DMS 273 (cell line): ENCODE results near the gene CFAP73.

ENCODE experiments used
- DNase-seq: peaks from one replicate; lab custom pipeline; 2025; ENCODE audit not compliant: unreplicated experiment; lab: John Stamatoyannopoulos, UW

The CFAP73 gene

DNA sequence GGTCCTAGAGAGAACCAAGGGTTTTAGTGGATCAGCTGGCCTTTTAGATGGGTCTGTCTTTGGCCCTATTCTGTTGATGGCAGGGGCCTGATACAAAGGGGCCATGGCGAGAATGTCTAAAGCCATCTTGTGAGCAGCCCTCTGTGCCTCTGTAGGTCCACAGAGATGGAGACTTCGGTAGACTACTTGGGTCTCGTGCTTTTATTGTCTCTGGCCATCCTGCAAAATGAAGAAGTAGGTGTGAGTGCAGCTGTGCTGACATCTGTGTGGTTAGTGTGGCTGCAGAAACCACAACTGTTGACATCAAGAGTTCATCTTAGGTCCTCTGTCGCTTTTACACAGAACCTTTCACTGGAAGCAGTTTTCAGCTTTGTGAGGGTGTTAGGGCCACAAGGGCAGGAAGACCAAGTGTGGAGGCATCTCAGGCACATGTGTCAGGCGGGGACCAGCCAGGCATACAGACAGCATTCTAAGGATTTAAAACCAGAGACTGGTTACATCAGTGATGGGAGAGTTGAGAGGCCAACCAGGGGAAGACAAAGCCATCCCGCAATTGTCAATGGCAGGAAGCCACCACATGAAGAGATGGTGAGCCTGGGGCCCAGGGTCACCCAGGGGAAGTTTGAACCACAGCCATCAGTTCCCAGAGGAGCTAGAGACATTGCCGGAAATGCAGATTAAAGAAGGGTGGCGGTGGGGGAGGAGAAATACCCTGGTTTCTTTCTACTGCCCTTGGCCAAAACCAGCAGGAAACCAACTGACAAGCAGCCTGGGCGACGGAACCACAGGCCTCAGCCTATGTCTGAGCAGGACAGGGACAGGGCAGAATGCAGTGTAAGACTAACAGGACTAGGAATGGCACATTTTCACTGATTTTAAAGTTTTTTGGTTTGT lies 58.8 kb downstream of the CFAP73 start:
- DNase-seq = no peak
